GM23338 (cell line): ENCODE results near the gene SUGCT. TPM values are rescaled to one million over a fixed set of nuclear protein-coding genes. Genes with fewer than 3 reads are reported as not detected.

Source experiments
- ATAC-seq: fragments of 200-7000 bp; cut with Tn5 transposase; 3 replicates; pipeline ENCODE4 v1.9.1; 2020
- DNase-seq: peaks from one replicate; pipeline ENCODE4 v3.0.0-alpha.2; 2015; ENCODE audit warnings: low spot score
- H2AFZ ChIP-seq: fragments of 200-600 bp; sonication (generic); 2 replicates; pipeline ENCODE4 v1.8.0; 2016; ENCODE audit warnings: antibody characterized with exemption, mild to moderate bottlenecking, moderate library complexity
- H3F3A ChIP-seq: fragments of 200-600 bp; sonication (generic); replicated peaks from 2 replicates; pipeline ENCODE4 v1.8.0; 2017; ENCODE audit warnings: antibody characterized with exemption, mixed run types, low read depth
- H3K27ac ChIP-seq: fragments of 200-600 bp; sonication (generic); 2 replicates; pipeline ENCODE4 v1.6.1; 2016; ENCODE audit warnings: low read depth
- H3K27me3 ChIP-seq: fragments of 200-600 bp; sonication (generic); 2 replicates; pipeline ENCODE4 v1.8.0; 2016; ENCODE audit warnings: mild to moderate bottlenecking, mixed run types, moderate library complexity; ENCODE audit not compliant: insufficient read depth
- H3K36me3 ChIP-seq: fragments of 200-600 bp; sonication (generic); 2 replicates; pipeline ENCODE4 v1.8.0; 2016; ENCODE audit warnings: mild to moderate bottlenecking; ENCODE audit not compliant: insufficient read depth
- H3K4me1 ChIP-seq: fragments of 200-600 bp; sonication (generic); 2 replicates; pipeline ENCODE4 v1.8.0; 2016; ENCODE audit warnings: mild to moderate bottlenecking, moderate library complexity; ENCODE audit not compliant: insufficient read depth
- H3K4me2 ChIP-seq: fragments of 200-600 bp; sonication (generic); 2 replicates; pipeline ENCODE4 v1.7.1; 2017; ENCODE audit warnings: mixed run types
- H3K4me3 ChIP-seq: fragments of 200-600 bp; sonication (generic); 2 replicates; pipeline ENCODE4 v1.6.1; 2016; ENCODE audit warnings: mixed run types
- H3K79me2 ChIP-seq: fragments of 200-600 bp; sonication (generic); replicated peaks from 2 replicates; pipeline ENCODE4 v1.8.0; 2017; ENCODE audit warnings: mild to moderate bottlenecking; ENCODE audit not compliant: insufficient read depth
- H3K9me2 ChIP-seq: fragments of 200-600 bp; sonication (generic); 2 replicates; pipeline ENCODE4 v1.8.0; 2017; ENCODE audit not compliant: insufficient read depth
- H4K20me1 ChIP-seq: fragments of 200-600 bp; sonication (generic); replicated peaks from 2 replicates; pipeline ENCODE4 v1.8.0; 2017; ENCODE audit warnings: mild to moderate bottlenecking; ENCODE audit not compliant: insufficient read depth
- H3K27ac Mint-ChIP-seq: 2 replicates; pipeline ENCODE4 v1.8.0; 2020; ENCODE audit warnings: inconsistent platforms, mild to moderate bottlenecking, moderate library complexity, mixed read lengths
- H3K27me3 Mint-ChIP-seq: 3 replicates; pipeline ENCODE4 v1.8.0; 2022; ENCODE audit warnings: low read depth, mild to moderate bottlenecking, moderate library complexity, mixed read lengths, inconsistent platforms; ENCODE audit not compliant: insufficient read depth, poor library complexity
- H3K36me3 Mint-ChIP-seq: 3 replicates; pipeline ENCODE4 v1.8.0; 2021; ENCODE audit warnings: low read depth, mild to moderate bottlenecking, inconsistent platforms, moderate library complexity, mixed read lengths
- H3K4me1 Mint-ChIP-seq: 3 replicates; pipeline ENCODE4 v1.8.0; 2020; ENCODE audit warnings: mild to moderate bottlenecking, inconsistent platforms, mixed read lengths
- H3K4me3 Mint-ChIP-seq: 3 replicates; pipeline ENCODE4 v1.8.0; 2021; ENCODE audit warnings: moderate library complexity, mild to moderate bottlenecking, inconsistent platforms, mixed read lengths
- H3K9me3 Mint-ChIP-seq: 3 replicates; pipeline ENCODE4 v1.8.0; 2020; ENCODE audit warnings: moderate library complexity, mild to moderate bottlenecking, inconsistent platforms, mixed read lengths
- CREB1 ChIP-seq: fragments of 250-450 bp; sonication (Bioruptor Pico); IDR thresholded peaks from 2 replicates; pipeline ENCODE4 v1.5.0; 2020; ENCODE audit warnings: low read depth, mild to moderate bottlenecking, moderate library complexity
- CTCF ChIP-seq, 2 experiments: fragments of 200-600 bp in 1 of 2; sonication (generic) in 1 of 2; conservative IDR thresholded peaks; 2 replicates each; pipeline versions ENCODE4 v1.5.1 to v1.6.1; 2016 to 2017; ENCODE audit warnings: antibody characterized with exemption in 2 of 2, low read depth in 2 of 2, mild to moderate bottlenecking in 2 of 2, moderate library complexity in 1 of 2
- ETS1 ChIP-seq: IDR thresholded peaks from 2 replicates; pipeline ENCODE4 v1.6.1; 2016; ENCODE audit warnings: antibody characterized with exemption
- EZH2 ChIP-seq: fragments of 200-600 bp; sonication (generic); IDR thresholded peaks from one replicate; pipeline ENCODE4 v1.8.0; 2017; ENCODE audit warnings: antibody characterized with exemption, mild to moderate bottlenecking, low read depth; ENCODE audit not compliant: unreplicated experiment
- EZH2phosphoT487 ChIP-seq: fragments of 200-600 bp; sonication (generic); IDR thresholded peaks from one replicate; pipeline ENCODE4 v1.8.1; 2018; ENCODE audit warnings: antibody characterized with exemption; ENCODE audit not compliant: unreplicated experiment
- JUNB ChIP-seq: IDR thresholded peaks from one replicate; pipeline ENCODE4 v1.6.1; 2016; ENCODE audit warnings: antibody characterized with exemption; ENCODE audit not compliant: unreplicated experiment
- NANOG ChIP-seq: IDR thresholded peaks from 2 replicates; pipeline ENCODE4 v1.6.1; 2016; ENCODE audit warnings: antibody characterized with exemption, borderline replicate concordance
- POLR2AphosphoS5 ChIP-seq: IDR thresholded peaks from 2 replicates; pipeline ENCODE4 v1.6.1; 2016; ENCODE audit warnings: antibody characterized with exemption, low read depth
- REST ChIP-seq: IDR thresholded peaks from one replicate; pipeline ENCODE4 v1.6.1; 2018; ENCODE audit warnings: antibody characterized with exemption; ENCODE audit not compliant: unreplicated experiment
- STAT1 ChIP-seq: IDR thresholded peaks from one replicate; pipeline ENCODE4 v1.6.1; 2016; ENCODE audit warnings: antibody characterized with exemption; ENCODE audit not compliant: unreplicated experiment
- ZNF114 ChIP-seq: fragments of 250-450 bp; sonication (Bioruptor Pico); IDR thresholded peaks from 2 replicates; pipeline ENCODE4 v1.5.0; 2020; ENCODE audit warnings: mild to moderate bottlenecking, moderate library complexity
- ZNF331 ChIP-seq: fragments of 250-450 bp; sonication (Bioruptor Pico); IDR thresholded peaks from 2 replicates; pipeline ENCODE4 v1.5.0; 2020; ENCODE audit warnings: low read depth, mild to moderate bottlenecking, moderate library complexity
- ZNF462 ChIP-seq: fragments of 250-450 bp; sonication (Bioruptor Pico); IDR thresholded peaks from 2 replicates; pipeline ENCODE4 v1.5.0; 2020; ENCODE audit warnings: mild to moderate bottlenecking, moderate library complexity
- polyA plus RNA-seq: library from polyadenylated mRNA; unstranded; fragments of >200 nt; fragmentation: Nextera tagmentation; extraction: Ambion mirVana; gene quantifications from 2 replicates; pipeline ENCODE4 v1.2.1, GENCODE V29; 2016
- total RNA-seq: library from RNA; depleted of rRNA; stranded (reverse); fragments of >200 nt; shearing (Covaris generic); gene quantifications from 2 replicates; pipeline ENCODE4 v1.2.3, GENCODE V29; 2014

SUGCT gene
- total and polyA plus RNA-seq, 2 experiments from 2014 or later: 4.2 to 5.6 TPM

- H3K4me1 Mint-ChIP-seq: peaks cover 4% of the 10 kb centered on the region; the same call in 2 of the 3 replicates
- TF ChIP-seq STAT1: no peak
- no peak for TF ChIP-seq POLR2AphosphoS5
- TF ChIP-seq ETS1: no peak
- TF ChIP-seq ZNF462: no peak
- no peak for TF ChIP-seq ZNF114
- no peak for TF ChIP-seq CREB1 (CRISPR knock-in tag)
- TF ChIP-seq EZH2: no peak
- no peak for TF ChIP-seq ZNF331 (CRISPR knock-in tag)
- TF ChIP-seq JUNB: no peak
- no peak for TF ChIP-seq NANOG
- TF ChIP-seq REST: no peak
- no peak for TF ChIP-seq EZH2phosphoT487
- no peak for TF ChIP-seq CTCF (conservative IDR thresholded peaks at IDR 0.05; ENCODE audit: low read depth in 2 of 2)
- no peaks in the 10 kb centered on the region; the same call in 2 of the 3 replicates for H3K36me3 Mint-ChIP-seq
- no peak overlapping the region for H3K27ac Mint-ChIP-seq
- Histone ChIP-seq H3K4me2 (peak overlapping the region; percentile 91), H3K79me2 (peaks cover 38% of the 10 kb centered on the region), H2AFZ (peak overlapping the region; percentile 96), H3K27ac (no peak overlapping the region), H3K4me3 (peak overlapping the region; percentile 97), H3F3A (no peaks in the 10 kb centered on the region), H3K27me3 (peaks cover 17% of the 10 kb centered on the region), H3K4me1 (peaks cover 6% of the 10 kb centered on the region; the same call in 1 of the 2 replicates), H3K9me2 (no peaks in the 10 kb centered on the region), H3K36me3 (no peaks in the 10 kb centered on the region), H4K20me1 (no peaks in the 10 kb centered on the region; the same call in none of the 2 replicates)
- DNase-seq (peak; percentile 42), ATAC-seq (no peak)
- peak overlapping the region; percentile 95 for H3K4me3 Mint-ChIP-seq
- no peaks in the 10 kb centered on the region for H3K9me3 Mint-ChIP-seq
- peaks cover 13% of the 10 kb centered on the region for H3K27me3 Mint-ChIP-seq
These were observed 459 bp downstream of the SUGCT start for GRCh38 chr7:40135317-40135610.
